Amniotic epithelial cell (primary cell): Measurements from ENCODE around the gene STARD9.

Experiments
- DNase-seq: peaks from one replicate; pipeline ENCODE4 v3.0.0-alpha.2; 2010; ENCODE audit warnings: low read depth

The STARD9 gene

DNA sequence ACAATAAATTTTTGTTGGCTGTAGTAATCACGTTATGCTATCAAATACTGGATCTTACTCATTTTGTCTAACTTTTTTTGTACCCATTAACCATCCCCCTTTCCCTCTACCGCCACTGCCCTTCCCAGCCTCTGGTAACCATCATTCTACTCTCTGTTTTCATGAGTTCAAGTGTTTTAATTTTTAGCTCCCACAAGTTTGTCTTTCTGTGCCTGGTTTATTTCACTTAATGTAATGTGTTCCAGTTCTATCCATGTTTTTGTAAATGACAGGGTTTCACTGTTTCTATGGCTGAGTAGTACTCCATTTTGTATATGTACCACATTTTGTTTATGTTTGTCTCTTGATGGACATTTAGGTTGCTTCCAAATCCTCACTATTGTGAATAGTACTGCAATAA lies 52.1 kb downstream of the STARD9 start:
- DNase-seq = no peak

DNA sequence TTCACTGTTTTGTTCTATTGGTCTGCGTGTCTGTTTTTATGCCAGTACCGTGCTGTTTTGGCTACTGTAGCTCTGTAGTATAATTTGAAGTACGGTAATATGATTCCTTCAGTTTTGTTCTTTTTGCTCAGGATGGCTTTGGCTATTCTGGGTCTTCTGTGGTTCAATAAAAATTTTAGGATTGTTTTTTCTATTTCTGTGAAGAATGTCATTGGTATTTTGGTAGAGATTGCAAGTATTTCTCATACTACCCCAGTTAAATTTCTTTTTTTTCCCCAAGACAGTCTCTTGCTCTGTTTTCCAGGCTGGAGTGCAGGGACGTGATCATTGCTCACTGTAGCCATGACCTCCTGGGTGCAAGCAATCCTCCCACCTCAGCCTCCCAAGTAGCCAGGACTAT lies 53.4 kb downstream of the STARD9 start:
- DNase-seq = no peak

DNA sequence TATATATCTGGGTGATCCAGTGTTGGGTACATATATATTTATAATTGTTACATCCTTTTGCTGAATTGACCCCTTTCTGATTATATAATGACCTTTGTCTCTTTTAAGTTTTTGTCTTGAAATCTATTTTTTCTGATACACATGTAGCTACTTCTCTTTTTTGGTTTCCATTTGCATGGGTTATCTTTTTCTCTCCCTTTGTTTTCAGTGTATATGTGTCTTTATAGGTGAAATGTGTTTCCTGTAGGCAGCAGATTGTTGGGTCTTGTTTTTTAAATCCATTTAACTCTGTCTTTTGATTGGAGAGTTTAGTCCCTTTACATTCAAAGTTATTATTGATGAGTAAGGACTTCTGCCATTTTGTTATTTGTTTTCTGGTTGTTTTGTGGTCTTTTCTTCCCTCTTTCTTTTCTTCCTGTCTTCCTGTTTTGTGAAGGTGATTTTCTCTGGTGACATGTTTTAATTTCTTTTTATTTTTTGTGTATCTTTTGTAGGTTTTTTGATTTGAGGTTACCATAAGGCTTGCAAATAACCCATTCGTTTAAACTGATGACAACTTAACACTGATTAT lies 56.8 kb downstream of the STARD9 start:
- DNase-seq = no peak

- peak; percentile 27 for DNase-seq
Measured at GRCh38 chr15:42640109-42640508, 64.7 kb downstream of the STARD9 start.

- peak; percentile 85 for DNase-seq
Measured at GRCh38 chr15:42650208-42651066, 75.0 kb downstream of the STARD9 start.

DNA sequence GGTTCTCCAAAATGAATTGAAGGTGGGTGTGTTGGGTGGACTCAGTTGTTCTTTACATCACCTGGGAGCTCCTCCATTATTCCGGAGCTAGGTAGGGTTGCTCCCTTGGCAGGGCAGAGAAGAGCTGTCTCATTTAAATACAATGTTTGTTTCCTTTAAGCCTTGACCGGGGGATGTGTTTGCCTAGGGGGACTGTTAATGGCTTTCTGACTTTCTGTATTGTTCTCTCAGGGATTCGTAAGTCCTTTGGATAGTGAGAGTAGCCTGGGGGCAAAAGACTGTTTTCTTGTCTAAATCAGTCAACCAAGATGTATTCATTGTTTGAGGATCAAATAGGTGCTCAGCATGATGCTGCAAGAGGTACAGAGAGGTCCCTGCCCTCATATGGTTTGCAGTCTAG lies 90.4 kb downstream of the STARD9 start:
- DNase-seq = no peak

DNA sequence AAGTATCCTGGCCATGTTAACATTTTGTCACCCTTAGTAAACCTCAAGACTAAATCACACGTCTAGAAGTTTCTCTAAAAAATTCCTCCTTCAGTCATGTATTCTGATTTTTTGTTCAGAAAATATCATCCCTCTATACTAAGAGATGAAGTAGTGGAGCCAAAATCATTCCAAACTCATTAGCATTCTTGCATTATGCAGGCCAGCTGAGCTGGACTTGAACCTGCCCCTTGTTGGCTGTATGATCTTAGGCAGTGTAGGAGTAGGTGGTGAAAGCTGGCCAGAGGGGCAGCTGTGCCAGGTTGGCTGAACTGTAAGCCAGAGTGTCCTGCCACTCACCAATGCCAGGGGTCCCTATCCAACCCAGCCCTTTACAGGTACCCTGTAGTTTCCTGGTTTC lies 92.4 kb downstream of the STARD9 start:
- no peak for DNase-seq

DNA sequence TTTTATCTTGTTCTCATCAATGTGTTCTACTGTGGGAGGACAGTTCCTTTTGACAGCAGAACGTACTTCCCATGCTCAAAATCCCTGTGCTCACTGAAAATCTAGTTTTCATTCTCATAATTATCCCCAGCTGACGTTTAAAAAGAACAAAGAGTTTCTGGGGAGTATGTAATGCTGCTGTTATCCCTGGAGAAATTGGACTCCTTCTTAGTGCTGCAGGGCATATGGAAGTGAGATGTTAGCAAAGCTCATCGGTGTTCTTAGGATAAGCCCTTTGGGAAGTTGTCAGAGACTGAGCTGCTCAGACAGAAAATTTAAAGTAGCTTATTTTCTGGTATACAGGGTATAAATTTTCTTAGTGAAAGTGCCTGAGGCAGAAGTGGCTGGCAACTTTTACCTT lies 95.0 kb downstream of the STARD9 start:
- DNase-seq = no peak

- DNase-seq = no peak
Measured at GRCh38 chr15:42672444-42672843, 97.0 kb downstream of the STARD9 start.

- no peak for DNase-seq
Measured at GRCh38 chr15:42674472-42674871, 99.1 kb downstream of the STARD9 start.

GRCh38 chr15:42675021-42675420 lies 99.6 kb downstream of the STARD9 start:
- DNase-seq = no peak

DNA sequence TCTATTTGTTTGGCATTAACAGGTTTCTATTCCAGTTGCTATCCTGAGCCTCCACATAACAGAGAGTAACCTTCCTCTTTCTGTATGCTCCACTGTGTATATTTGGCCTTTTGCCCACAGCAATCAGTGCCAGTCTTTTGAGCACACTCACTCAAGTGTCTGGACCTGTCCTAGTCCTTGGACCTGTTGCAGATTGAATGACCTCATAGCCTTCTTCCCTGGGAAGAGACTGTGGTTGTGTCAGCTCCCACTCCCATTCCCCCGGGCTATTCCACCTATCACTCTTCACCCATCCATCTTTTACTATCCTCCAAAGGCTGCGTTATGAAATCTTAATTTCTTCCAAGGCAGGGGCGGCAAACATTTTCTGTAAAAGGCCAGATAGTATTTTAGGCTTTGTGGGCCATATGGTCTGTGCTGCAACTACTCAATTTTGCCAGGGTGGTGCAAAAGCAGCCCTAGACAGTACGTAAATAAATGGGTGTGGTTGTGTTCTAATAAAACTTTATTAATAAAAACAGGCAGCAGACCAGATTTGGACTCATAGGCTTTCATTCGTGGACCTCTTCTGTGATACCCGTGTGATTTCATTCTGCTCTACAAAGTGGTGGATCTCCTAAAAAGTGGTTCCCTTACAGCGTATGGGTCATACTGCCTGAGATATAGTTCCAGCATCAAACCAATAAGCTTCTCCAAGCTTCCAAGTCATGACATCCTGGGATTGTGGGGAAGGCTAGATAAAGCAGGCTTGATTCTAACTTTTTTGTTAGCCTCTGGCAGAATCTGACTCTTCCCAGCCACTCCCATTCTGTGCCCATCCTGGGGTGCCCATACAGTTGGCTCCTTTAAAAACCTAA lies 104.1 kb downstream of the STARD9 start:
- peak; percentile 15 for DNase-seq

- peak; percentile 17 for DNase-seq
Measured at GRCh38 chr15:42680142-42680482, 104.7 kb downstream of the STARD9 start.

- no peak for DNase-seq
Measured at GRCh38 chr15:42681119-42681518, 105.7 kb downstream of the STARD9 start.

GRCh38 chr15:42686281-42686680 lies 110.9 kb downstream of the STARD9 start:
- no peak for DNase-seq

- no peak for DNase-seq
Measured at GRCh38 chr15:42687740-42688139, 112.3 kb downstream of the STARD9 start.

- no peak for DNase-seq
Measured at GRCh38 chr15:42688301-42688700, 112.9 kb downstream of the STARD9 start.

GRCh38 chr15:42691308-42691707 lies 115.9 kb downstream of the STARD9 start:
- no peak for DNase-seq

DNA sequence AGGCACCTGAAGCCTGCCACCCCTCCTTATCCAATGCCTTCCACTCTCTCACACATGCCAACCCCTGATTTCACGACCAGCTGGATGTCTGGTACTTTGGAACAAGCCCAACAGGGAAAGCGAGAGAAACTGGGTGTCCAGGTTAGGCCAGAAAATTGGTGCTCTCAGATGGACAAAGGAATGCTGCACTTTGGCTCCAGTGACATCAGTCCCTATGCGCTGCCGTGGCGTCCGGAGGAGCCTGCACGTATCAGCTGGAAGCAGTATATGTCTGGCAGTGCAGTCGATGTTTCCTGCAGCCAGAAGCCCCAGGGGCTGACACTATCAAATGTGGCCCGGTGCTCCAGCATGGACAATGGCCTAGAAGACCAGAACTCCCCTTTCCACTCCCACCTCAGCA lies 116.4 kb downstream of the STARD9 start:
- no peak for DNase-seq

DNA sequence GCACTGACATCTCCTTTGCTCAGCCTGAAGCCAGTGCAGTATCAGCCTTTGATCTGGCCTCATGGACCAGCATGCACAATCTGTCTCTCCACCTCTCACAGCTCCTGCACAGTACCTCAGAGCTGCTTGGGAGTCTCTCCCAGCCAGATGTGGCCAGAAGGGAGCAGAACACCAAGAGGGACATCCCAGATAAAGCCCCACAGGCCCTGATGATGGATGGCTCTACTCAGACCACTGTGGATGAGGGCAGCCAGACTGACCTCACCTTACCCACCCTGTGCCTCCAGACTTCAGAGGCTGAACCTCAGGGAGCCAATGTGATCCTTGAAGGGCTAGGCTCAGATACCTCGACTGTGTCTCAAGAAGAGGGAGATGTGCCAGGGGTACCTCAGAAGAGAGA lies 117.1 kb downstream of the STARD9 start:
- DNase-seq = no peak

DNA sequence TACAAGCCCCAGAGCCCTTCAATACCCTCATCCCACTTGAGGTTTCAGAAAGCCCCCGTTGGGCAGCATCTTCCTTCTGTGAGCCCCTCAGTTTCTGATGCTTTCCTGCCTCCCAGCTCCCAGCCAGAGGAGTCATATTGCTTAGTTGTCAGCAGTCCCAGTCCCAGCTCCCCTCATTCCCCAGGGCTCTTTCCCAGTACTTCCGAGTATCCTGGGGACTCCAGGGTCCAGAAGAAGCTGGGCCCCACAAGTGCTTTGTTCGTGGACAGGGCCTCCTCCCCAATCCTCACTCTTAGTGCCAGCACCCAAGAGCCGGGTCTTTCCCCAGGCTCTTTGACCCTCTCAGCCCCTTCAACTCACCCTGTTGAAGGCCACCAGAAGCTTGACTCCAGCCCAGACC lies 117.6 kb downstream of the STARD9 start:
- DNase-seq = no peak

DNA sequence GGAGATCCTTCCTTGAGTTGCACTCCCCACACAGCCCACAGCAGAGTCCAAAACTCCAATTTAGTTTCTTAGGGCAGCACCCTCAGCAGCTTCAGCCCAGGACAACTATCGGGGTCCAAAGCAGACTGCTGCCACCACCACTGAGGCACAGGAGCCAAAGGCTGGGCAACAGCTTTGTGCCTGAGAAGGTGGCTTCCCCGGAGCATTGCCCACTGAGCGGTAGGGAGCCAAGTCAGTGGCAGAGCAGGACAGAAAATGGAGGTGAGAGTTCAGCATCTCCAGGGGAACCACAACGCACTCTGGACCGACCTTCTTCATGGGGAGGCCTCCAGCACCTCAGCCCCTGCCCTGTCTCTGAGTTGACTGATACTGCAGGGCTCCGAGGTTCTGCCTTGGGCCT lies 118.1 kb downstream of the STARD9 start:
- DNase-seq = no peak

DNA sequence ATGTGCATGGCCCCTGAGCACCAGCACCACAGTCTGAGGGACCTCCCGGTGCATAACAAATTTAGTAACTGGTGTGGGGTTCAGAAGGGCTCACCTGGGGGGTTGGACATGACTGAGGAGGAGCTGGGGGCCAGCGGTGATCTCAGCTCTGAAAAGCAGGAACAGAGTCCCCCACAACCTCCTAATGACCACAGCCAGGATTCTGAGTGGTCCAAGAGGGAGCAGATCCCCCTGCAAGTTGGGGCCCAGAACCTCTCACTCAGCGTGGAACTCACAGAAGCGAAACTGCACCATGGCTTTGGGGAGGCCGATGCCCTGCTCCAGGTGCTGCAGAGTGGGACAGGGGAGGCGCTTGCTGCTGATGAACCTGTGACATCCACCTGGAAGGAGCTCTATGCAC lies 118.5 kb downstream of the STARD9 start:
- DNase-seq = no peak
